Caco-2 (cell line): Measurements from ENCODE around the gene EHD4. TPM values are rescaled to one million over a fixed set of nuclear protein-coding genes. Genes with fewer than 3 reads are reported as not detected.
A peak's percentile ranks its signal among the peaks of the same experiment; 100 is the strongest.

Experiments used
- BruUV-seq: library from RNA; stranded (reverse); fragments of 400-500 nt; replicated peaks from 2 replicates; lab custom pipeline; 2021; lab: Mats Ljungman, UMichigan
- CTCF ChIA-PET: fragments of 300-600 bp; sonication (Branson Sonifier 250); formaldehyde crosslinking; loops from one replicate; lab custom pipeline; 2022; ENCODE audit warnings: antibody characterized with exemption; lab: Charles Lee
- POLR2A ChIA-PET: fragments of 300-600 bp; sonication (Branson Sonifier 250); formaldehyde crosslinking; loops from one replicate; lab custom pipeline; 2022; ENCODE audit warnings: antibody characterized with exemption; lab: Charles Lee
- DNase-seq, 2 experiments: peaks; one replicate each; pipeline versions ENCODE4 v3.0.0 to v3.0.0-alpha.2; 2020 to 2022
- H3K27me3 ChIP-seq: replicated peaks from 2 replicates; pipeline ENCODE4 v1.6.0; 2011; ENCODE audit warnings: low read length; ENCODE audit not compliant: control insufficient read depth, insufficient read depth
- H3K36me3 ChIP-seq: 2 replicates; pipeline ENCODE4 v1.5.1; 2011; ENCODE audit warnings: low read length; ENCODE audit not compliant: control insufficient read depth, insufficient read depth
- H3K4me1 ChIP-seq: fragments of 250-450 bp; sonication (Bioruptor Pico); 2 replicates; pipeline ENCODE4 v1.5.1; 2020; ENCODE audit warnings: mild to moderate bottlenecking
- H3K4me3 ChIP-seq: 2 replicates; pipeline ENCODE4 v1.5.1; 2011; ENCODE audit warnings: low read depth, mild to moderate bottlenecking, control low read depth, low read length
- H3K9me3 ChIP-seq: fragments of 250-450 bp; sonication (Bioruptor Pico); 2 replicates; pipeline ENCODE4 v1.5.1; 2020; ENCODE audit warnings: mild to moderate bottlenecking, moderate library complexity
- H3K27ac Mint-ChIP-seq: one replicate; pipeline ENCODE4 v1.8.0; 2022; ENCODE audit warnings: mixed read lengths; ENCODE audit not compliant: unreplicated experiment
- H3K27me3 Mint-ChIP-seq: one replicate; pipeline ENCODE4 v1.8.0; 2022; ENCODE audit warnings: mixed read lengths; ENCODE audit not compliant: insufficient read depth, unreplicated experiment
- H3K36me3 Mint-ChIP-seq: one replicate; pipeline ENCODE4 v1.8.0; 2022; ENCODE audit warnings: mild to moderate bottlenecking, mixed read lengths; ENCODE audit not compliant: insufficient read depth, unreplicated experiment
- H3K4me1 Mint-ChIP-seq: one replicate; pipeline ENCODE4 v1.8.0; 2022; ENCODE audit warnings: low read depth, mixed read lengths; ENCODE audit not compliant: unreplicated experiment
- H3K4me3 Mint-ChIP-seq: one replicate; pipeline ENCODE4 v1.8.0; 2022; ENCODE audit warnings: mild to moderate bottlenecking, moderate library complexity, mixed read lengths; ENCODE audit not compliant: unreplicated experiment
- H3K9me3 Mint-ChIP-seq: one replicate; pipeline ENCODE4 v1.8.0; 2022; ENCODE audit warnings: mixed read lengths; ENCODE audit not compliant: unreplicated experiment
- CTCF ChIP-seq, 2 experiments: fragments of 200-600 bp in 1 of 2; IDR thresholded peaks; 1 replicate in 1 of 2; 2 replicates in 1 of 2; pipeline versions ENCODE4 v1.5.1 to v1.8.0; 2011 to 2022; ENCODE audit warnings: antibody characterized with exemption in 1 of 2, control low read depth in 1 of 2, inconsistent platforms in 1 of 2, low read depth in 1 of 2, low read length in 1 of 2, mild to moderate bottlenecking in 1 of 2, moderate library complexity in 1 of 2; ENCODE audit not compliant: insufficient read depth in 1 of 2, severe bottlenecking in 1 of 2, unreplicated experiment in 1 of 2
- intact Hi-C: fragments of 100-400 bp; cut with micrococcal nuclease; formaldehyde crosslinking; loops from one replicate; pipeline ENCODE4 v1.10.0; 2022; ENCODE audit not compliant: unreplicated experiment
- total RNA-seq: library from RNA; stranded (reverse); gene quantifications from 2 replicates; pipeline ENCODE4 v1.2.3, GENCODE V29; 2022

EHD4 gene
- total RNA-seq, 1 experiment from 2014 or later, result 31.6 TPM

GRCh38 chr15:41981371-41982132 is 9.2 kb upstream of the EHD4 start:
- H3K4me3 Mint-ChIP-seq, result no peak overlapping the region
- H3K9me3 Mint-ChIP-seq, result no peaks in the 10 kb centered on the region
- Histone ChIP-seq H3K9me3 (no peaks in the 10 kb centered on the region), H3K36me3 (no peaks in the 10 kb centered on the region), H3K4me1 (peaks cover 46% of the 10 kb centered on the region), H3K4me3 (no peak overlapping the region), H3K27me3 (no peaks in the 10 kb centered on the region)
- no peaks in the 10 kb centered on the region for H3K27me3 Mint-ChIP-seq
- BruUV-seq, result no TSS peak
- TF ChIP-seq CTCF (IDR thresholded peaks at IDR 0.05; ENCODE audit: insufficient read depth in 1 of 2, low read depth in 1 of 2, low read length in 1 of 2, severe bottlenecking in 1 of 2, unreplicated experiment in 1 of 2), result no peak
- H3K27ac Mint-ChIP-seq, result peak overlapping the region; percentile 88
- H3K4me1 Mint-ChIP-seq, result peaks cover 31% of the 10 kb centered on the region
- ChIA-PET CTCF (no interaction called here), POLR2A (no interaction called here)
- no peaks in the 10 kb centered on the region for H3K36me3 Mint-ChIP-seq
- intact Hi-C loops, result no loop called here
- DNase-seq, result no peak

GRCh38 chr15:41980654-41981323 is 8.4 kb upstream of the EHD4 start:
- H3K27ac Mint-ChIP-seq, result peak overlapping the region; percentile 88
- no peak overlapping the region for H3K4me3 ChIP-seq
- ChIA-PET CTCF (interaction anchor here (1.0 to 1.4 kb wide), 3 partner anchors 14 to 104 kb away, joined by 3 to 7 read pairs (median 4); no protein-coding TSS in a partner anchor), POLR2A (interaction anchor here (1.4 kb wide), 1 partner anchor 77 kb away, joined by 8 read pairs; no protein-coding TSS in a partner anchor)
- H3K36me3 ChIP-seq, result no peaks in the 10 kb centered on the region
- peak overlapping the region; percentile 29 for H3K4me3 Mint-ChIP-seq
- H3K27me3 ChIP-seq, result no peaks in the 10 kb centered on the region
- H3K9me3 ChIP-seq, result no peaks in the 10 kb centered on the region
- no peaks in the 10 kb centered on the region for H3K9me3 Mint-ChIP-seq
- H3K4me1 Mint-ChIP-seq, result peaks cover 31% of the 10 kb centered on the region
- no peak for TF ChIP-seq CTCF (IDR thresholded peaks at IDR 0.05; ENCODE audit: insufficient read depth in 1 of 2, low read depth in 1 of 2, low read length in 1 of 2, severe bottlenecking in 1 of 2, unreplicated experiment in 1 of 2)
- H3K27me3 Mint-ChIP-seq, result no peaks in the 10 kb centered on the region
- DNase-seq, result no peak
- intact Hi-C loops, result loop anchor here (1.0 kb wide), 1 partner anchor 8 kb away; the partner anchor contains the start of gene EHD4
- no TSS peak for BruUV-seq
- peaks cover 46% of the 10 kb centered on the region for H3K4me1 ChIP-seq
- no peaks in the 10 kb centered on the region for H3K36me3 Mint-ChIP-seq

- BruUV-seq, result TSS peak; percentile 85
- TF ChIP-seq CTCF (IDR thresholded peaks at IDR 0.05; ENCODE audit: insufficient read depth in 1 of 2, low read depth in 1 of 2, low read length in 1 of 2, severe bottlenecking in 1 of 2, unreplicated experiment in 1 of 2), result no peak
- H3K4me1 Mint-ChIP-seq, result peaks cover 31% of the 10 kb centered on the region
- Histone ChIP-seq H3K4me1 (peaks cover 46% of the 10 kb centered on the region), H3K9me3 (no peaks in the 10 kb centered on the region), H3K27me3 (no peaks in the 10 kb centered on the region), H3K4me3 (no peak overlapping the region), H3K36me3 (no peaks in the 10 kb centered on the region)
- no peaks in the 10 kb centered on the region for H3K9me3 Mint-ChIP-seq
- POLR2A ChIA-PET, result interaction anchor here (1.4 kb wide), 1 partner anchor 78 kb away, joined by 8 read pairs; no protein-coding TSS in a partner anchor
- CTCF ChIA-PET, result interaction anchor here (1.0 to 1.4 kb wide), 3 partner anchors 13 to 105 kb away, joined by 3 to 7 read pairs (median 4); no protein-coding TSS in a partner anchor
- peak; percentile 72 to 77 for DNase-seq
- no peaks in the 10 kb centered on the region for H3K27me3 Mint-ChIP-seq
- H3K36me3 Mint-ChIP-seq, result no peaks in the 10 kb centered on the region
- H3K4me3 Mint-ChIP-seq, result peak overlapping the region; percentile 29
- H3K27ac Mint-ChIP-seq, result peak overlapping the region; percentile 88
- intact Hi-C loops, result loop anchor here (1.0 kb wide), 1 partner anchor 7 kb away; the partner anchor contains the start of gene EHD4
Observed at GRCh38 chr15:41979493-41980266, 7.3 kb upstream of the EHD4 start.
